Cardiac muscle cell (in vitro differentiated cells and primary cell): Measurements from ENCODE around the gene HIVEP3. TPM values are rescaled to one million over a fixed set of nuclear protein-coding genes. Genes with fewer than 3 reads are reported as not detected.

ENCODE experiments used
- DNase-seq, 2 donors: peaks; one replicate each; pipeline versions ENCODE4 v3.0.0 to v3.0.0-alpha.2; 2010 to 2017; ENCODE audit warnings: low read depth in 1 of 2, low spot score in 1 of 2
- H3K27ac ChIP-seq: fragments of 200-600 bp; sonication (generic); 2 replicates; pipeline ENCODE4 v1.5.1; 2016
- H3K27me3 ChIP-seq: fragments of 200-600 bp; sonication (generic); 2 replicates; pipeline ENCODE4 v1.6.0; 2016; ENCODE audit warnings: control low read depth
- H3K36me3 ChIP-seq: fragments of 200-600 bp; sonication (generic); 2 replicates; pipeline ENCODE4 v1.5.1; 2016; ENCODE audit warnings: control low read depth
- H3K4me1 ChIP-seq: fragments of 200-600 bp; sonication (generic); 2 replicates; pipeline ENCODE4 v1.8.1; 2017; ENCODE audit warnings: low read depth, mild to moderate bottlenecking, mixed run types
- H3K4me3 ChIP-seq: fragments of 200-600 bp; sonication (generic); 2 replicates; pipeline ENCODE4 v1.5.1; 2016; ENCODE audit warnings: mild to moderate bottlenecking
- H3K9me3 ChIP-seq: fragments of 200-600 bp; sonication (generic); 2 replicates; pipeline ENCODE4 v1.5.1; 2017; ENCODE audit warnings: low read depth, mild to moderate bottlenecking, control low read depth
- polyA plus RNA-seq: library from polyadenylated mRNA; unstranded; fragments of >200 nt; fragmentation: Nextera tagmentation; extraction: Ambion mirVana; gene quantifications from 2 replicates; pipeline ENCODE4 v1.2.1, GENCODE V29; 2016
- total RNA-seq: library from RNA; depleted of rRNA; stranded (reverse); fragments of >200 nt; gene quantifications from 2 replicates; pipeline ENCODE4 v1.2.3, GENCODE V29; 2016
- TF ChIP-seq, protein P1 (sequence below): IDR thresholded peaks from 2 replicates; pipeline ENCODE4 v1.5.1; 2012; ENCODE audit warnings: low read depth, mild to moderate bottlenecking, low read length

HIVEP3 gene
- total and polyA plus RNA-seq, 2 experiments from 2014 or later, result 0.42 to 0.62 TPM

DNA sequence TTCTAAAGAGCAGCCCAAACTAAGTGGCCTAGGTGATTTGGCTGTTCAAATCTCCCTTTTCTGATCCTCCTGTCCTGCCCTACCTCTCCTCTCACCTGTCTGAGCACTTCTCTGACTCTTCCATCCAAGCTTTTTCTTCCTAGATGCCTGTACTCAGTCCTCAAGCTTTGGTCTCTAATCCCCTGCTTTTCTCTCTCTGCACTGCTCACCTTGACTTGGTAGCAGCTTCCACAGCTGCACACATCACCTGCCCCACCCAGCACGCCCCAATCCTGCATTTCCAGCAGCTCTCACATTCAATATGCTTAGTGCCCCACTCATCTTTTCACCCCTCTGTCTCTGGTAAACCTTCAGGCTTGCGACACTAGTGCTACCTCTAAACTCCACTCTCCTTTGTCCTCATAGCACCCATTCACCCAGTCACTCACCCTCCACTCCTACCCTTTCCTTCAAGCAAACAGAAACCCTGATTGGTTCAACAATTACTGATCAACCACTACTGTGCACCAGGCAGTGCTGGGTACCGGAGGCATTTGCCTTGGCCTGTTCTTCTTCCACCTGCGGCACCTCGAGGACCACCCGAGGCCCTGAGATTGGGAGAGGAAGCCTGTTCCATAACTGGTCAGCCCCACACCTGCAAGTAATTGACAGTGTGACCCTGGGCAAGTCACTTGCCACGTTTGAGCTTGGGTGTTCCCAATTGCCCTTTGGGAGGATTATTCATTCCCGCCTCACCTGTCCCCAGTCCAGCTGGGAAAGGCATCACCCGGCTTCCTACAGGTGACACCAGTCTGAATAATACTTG is 298.2 kb downstream of the HIVEP3 start:
- H3K36me3 ChIP-seq, result no peaks in the 10 kb centered on the region
- TF ChIP-seq, protein P1, sequence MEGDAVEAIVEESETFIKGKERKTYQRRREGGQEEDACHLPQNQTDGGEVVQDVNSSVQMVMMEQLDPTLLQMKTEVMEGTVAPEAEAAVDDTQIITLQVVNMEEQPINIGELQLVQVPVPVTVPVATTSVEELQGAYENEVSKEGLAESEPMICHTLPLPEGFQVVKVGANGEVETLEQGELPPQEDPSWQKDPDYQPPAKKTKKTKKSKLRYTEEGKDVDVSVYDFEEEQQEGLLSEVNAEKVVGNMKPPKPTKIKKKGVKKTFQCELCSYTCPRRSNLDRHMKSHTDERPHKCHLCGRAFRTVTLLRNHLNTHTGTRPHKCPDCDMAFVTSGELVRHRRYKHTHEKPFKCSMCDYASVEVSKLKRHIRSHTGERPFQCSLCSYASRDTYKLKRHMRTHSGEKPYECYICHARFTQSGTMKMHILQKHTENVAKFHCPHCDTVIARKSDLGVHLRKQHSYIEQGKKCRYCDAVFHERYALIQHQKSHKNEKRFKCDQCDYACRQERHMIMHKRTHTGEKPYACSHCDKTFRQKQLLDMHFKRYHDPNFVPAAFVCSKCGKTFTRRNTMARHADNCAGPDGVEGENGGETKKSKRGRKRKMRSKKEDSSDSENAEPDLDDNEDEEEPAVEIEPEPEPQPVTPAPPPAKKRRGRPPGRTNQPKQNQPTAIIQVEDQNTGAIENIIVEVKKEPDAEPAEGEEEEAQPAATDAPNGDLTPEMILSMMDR, result no peak
- H3K9me3 ChIP-seq, result no peaks in the 10 kb centered on the region
- no peak for DNase-seq
- H3K27ac ChIP-seq, result no peak overlapping the region
- no peaks in the 10 kb centered on the region for H3K27me3 ChIP-seq
- no peaks in the 10 kb centered on the region for H3K4me1 ChIP-seq
- no peak overlapping the region for H3K4me3 ChIP-seq

DNA sequence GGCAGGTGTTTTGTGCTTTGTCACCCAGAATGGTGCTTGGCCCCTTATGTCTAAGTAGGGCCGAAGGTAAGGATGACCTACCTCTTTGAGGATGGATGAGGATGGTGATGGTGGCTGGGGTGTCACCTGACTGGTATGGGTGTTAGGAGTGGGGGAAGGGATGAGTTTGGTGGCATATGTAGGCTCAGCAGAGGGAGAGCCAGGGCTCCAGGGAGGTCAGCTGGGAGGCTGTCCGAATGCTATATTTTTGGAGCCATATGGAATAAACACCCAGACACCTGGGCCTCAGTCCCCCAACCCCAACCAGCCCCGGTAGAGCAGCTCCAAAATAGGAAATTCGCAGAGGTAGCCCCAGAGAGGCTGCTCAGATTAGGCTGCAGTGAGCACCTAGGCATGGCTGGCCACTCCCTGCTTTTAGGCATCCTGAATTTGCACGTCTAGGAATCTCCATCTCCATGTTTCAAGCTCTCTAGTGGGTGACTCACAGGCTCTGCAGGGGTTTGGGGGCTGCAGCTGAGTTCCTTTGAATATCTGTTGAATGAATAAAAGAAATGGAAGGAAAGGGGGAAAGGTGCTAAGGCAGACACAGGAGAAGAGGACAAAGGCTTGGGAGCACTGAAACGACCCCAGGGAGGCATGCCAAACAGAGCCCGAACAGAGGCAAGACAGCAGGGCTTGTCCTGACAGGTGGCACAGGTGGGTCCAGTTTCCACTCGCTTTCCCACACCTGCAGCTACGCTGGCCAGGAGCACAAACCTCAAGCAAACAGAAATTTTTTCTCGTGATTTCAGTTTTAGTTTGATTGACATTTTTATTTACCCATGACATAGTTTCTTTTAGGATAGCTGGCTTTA is 299.0 kb downstream of the HIVEP3 start:
- DNase-seq, result no peak
- H3K4me3 ChIP-seq, result no peak overlapping the region
- H3K27ac ChIP-seq, result no peak overlapping the region
- H3K36me3 ChIP-seq, result no peaks in the 10 kb centered on the region
- TF ChIP-seq, protein P1, result no peak
- H3K9me3 ChIP-seq, result no peaks in the 10 kb centered on the region
- no peaks in the 10 kb centered on the region for H3K4me1 ChIP-seq
- H3K27me3 ChIP-seq, result no peaks in the 10 kb centered on the region

DNA sequence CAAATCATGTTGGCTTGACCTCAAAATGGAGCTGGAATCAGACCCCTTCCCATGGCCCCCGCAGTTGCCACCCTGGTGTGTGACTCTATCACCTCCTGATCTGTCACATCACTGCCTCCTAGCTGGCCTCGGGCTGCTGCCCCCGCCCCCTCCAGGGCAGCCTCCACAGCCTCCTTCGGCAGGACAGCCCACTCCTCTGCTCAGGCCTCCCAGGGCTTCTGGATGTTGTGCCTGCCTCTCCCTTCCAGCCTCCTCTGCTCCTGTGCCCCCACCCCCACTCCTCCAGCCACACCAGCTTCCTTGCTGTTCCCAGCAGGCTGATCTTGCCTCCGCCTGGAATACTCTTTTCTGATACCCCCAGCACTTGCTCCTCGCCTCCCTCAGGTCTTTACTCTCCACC is 299.9 kb downstream of the HIVEP3 start:
- no peak overlapping the region for H3K27ac ChIP-seq
- no peaks in the 10 kb centered on the region for H3K4me1 ChIP-seq
- H3K27me3 ChIP-seq, result no peaks in the 10 kb centered on the region
- TF ChIP-seq, protein P1, result no peak
- no peaks in the 10 kb centered on the region for H3K36me3 ChIP-seq
- no peak for DNase-seq
- no peak overlapping the region for H3K4me3 ChIP-seq
- no peaks in the 10 kb centered on the region for H3K9me3 ChIP-seq

DNA sequence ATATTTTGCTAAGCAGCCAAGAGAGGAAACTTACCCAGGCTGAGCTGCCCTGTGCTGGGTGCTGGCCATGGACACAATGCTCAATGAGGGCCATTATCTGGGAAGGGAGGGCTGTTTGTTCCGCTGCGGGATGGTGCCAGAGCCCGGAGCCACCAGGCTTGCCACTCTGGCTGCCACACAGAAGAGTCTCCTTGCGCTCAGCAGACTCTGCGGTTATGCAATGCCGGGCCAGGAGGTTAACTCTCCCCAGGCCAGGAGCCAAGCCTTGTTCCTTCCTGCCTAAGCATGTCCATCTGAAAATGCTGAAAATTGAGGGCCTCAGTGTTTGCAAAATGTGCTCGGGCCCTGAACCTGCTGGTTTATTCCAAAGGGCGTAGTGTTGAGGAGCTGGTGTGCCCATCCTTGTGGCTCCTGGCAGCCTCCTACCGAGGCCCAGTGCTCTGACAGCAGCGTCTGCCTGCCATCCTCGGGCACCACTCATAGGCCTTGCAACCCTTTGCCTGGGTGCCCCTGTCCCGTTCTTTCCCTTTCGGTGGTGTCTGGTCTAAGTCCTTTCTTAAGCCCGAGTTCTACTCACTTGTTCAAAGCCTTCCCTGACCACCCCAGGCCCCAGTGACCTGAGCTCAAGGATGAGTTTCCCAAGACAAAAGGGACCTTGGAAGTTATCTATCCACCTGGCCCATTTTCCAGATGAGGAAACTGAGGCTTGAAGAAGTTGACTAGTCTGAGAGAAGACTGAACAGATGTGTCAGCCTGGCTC is 300.5 kb downstream of the HIVEP3 start:
- TF ChIP-seq, protein P1, result no peak
- DNase-seq, result peak in 1 of 2 donors; percentile 78

GRCh38 chr1:41617336-41617735 is 301.4 kb downstream of the HIVEP3 start:
- H3K27ac ChIP-seq, result no peak overlapping the region
- no peak for DNase-seq
- H3K4me3 ChIP-seq, result no peak overlapping the region
- H3K4me1 ChIP-seq, result no peaks in the 10 kb centered on the region
- no peaks in the 10 kb centered on the region for H3K27me3 ChIP-seq
- no peaks in the 10 kb centered on the region for H3K9me3 ChIP-seq
- no peaks in the 10 kb centered on the region for H3K36me3 ChIP-seq
- TF ChIP-seq, protein P1, result no peak

More for the DNA sequence above, 300.5 kb downstream of the HIVEP3 start:
- Histone ChIP-seq H3K36me3 (no peaks in the 10 kb centered on the region), H3K27me3 (no peaks in the 10 kb centered on the region), H3K4me3 (no peak overlapping the region), H3K9me3 (no peaks in the 10 kb centered on the region), H3K4me1 (no peaks in the 10 kb centered on the region), H3K27ac (no peak overlapping the region)
